Adipocyte (in vitro differentiated cells): ENCODE results near the gene SRPK3.

Source experiments
- DNase-seq: peaks from one replicate; pipeline ENCODE4 v3.0.0-alpha.2; 2015; ENCODE audit warnings: low read depth
- H3K27me3 ChIP-seq: replicated peaks from 2 replicates; pipeline ENCODE4 v1.7.0; 2013; ENCODE audit warnings: mild to moderate bottlenecking, low read length, moderate library complexity; ENCODE audit not compliant: control insufficient read depth, insufficient read depth
- H3K36me3 ChIP-seq: 2 replicates; pipeline ENCODE4 v1.7.0; 2013; ENCODE audit warnings: low read length, mild to moderate bottlenecking, moderate library complexity; ENCODE audit not compliant: control insufficient read depth, insufficient read depth, severe bottlenecking
- H3K4me1 ChIP-seq: 2 replicates; pipeline ENCODE4 v1.7.0; 2013; ENCODE audit warnings: mild to moderate bottlenecking, low read length, moderate library complexity; ENCODE audit not compliant: control insufficient read depth, insufficient read depth
- H3K4me3 ChIP-seq: 2 replicates; pipeline ENCODE4 v1.7.0; 2013; ENCODE audit warnings: mild to moderate bottlenecking, low read length, moderate library complexity
- H3K9ac ChIP-seq: 2 replicates; pipeline ENCODE4 v1.7.0; 2013; ENCODE audit warnings: mild to moderate bottlenecking, low read length, moderate library complexity
- H3K9me3 ChIP-seq: 2 replicates; pipeline ENCODE4 v1.7.0; 2013; ENCODE audit warnings: mild to moderate bottlenecking, low read length, moderate library complexity; ENCODE audit not compliant: control insufficient read depth

Gene SRPK3

GRCh38 chrX:153773741-153774575 lies 6.9 kb upstream of the SRPK3 start:
- H3K4me3 ChIP-seq: no peak overlapping the region
- no peak overlapping the region for H3K9ac ChIP-seq
- H3K36me3 ChIP-seq: peaks cover 18% of the 10 kb centered on the region
- no peak for DNase-seq
- no peaks in the 10 kb centered on the region for H3K27me3 ChIP-seq
- no peaks in the 10 kb centered on the region for H3K9me3 ChIP-seq
- no peaks in the 10 kb centered on the region for H3K4me1 ChIP-seq

DNA sequence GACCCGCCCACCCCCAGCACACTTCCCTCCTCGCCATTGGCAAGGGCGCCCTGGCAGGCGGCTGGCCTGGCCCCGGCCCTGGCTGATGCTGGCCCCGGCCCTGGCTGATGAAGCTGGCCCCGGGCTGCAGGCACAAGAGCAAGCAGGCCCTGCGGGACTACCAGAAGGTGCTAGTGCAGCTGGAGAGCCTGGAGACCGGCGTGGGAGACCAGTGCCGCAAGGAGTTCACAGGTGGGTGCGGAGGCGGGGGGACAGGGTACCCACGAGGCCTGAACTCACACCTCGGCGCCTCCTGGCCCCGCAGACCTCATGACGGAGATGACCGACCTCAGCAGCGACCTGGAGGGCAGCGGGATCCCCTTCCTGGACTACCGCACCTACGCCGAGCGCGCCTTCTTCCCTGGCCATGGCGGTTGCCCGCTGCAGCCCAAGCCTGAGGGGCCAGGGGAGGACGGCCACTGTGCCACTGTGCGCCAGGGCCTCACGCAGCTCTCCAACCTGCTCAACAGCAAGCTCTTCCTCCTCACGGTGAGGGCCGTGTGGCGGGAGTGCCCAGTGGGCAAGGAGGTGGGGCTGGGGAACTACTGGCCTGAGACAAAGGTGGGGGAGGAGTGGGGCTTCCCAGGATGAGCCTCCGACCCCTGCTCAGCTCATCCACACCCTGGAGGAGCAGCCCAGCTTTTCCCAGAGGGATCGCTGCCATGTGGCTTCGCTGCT lies 6.1 kb upstream of the SRPK3 start:
- Histone ChIP-seq H3K4me3 (no peak overlapping the region), H3K36me3 (peaks cover 15% of the 10 kb centered on the region), H3K9ac (no peak overlapping the region), H3K9me3 (no peaks in the 10 kb centered on the region), H3K27me3 (no peaks in the 10 kb centered on the region), H3K4me1 (no peaks in the 10 kb centered on the region)
- DNase-seq: no peak

GRCh38 chrX:153775293-153776119 lies 5.3 kb upstream of the SRPK3 start:
- H3K4me3 ChIP-seq: no peak overlapping the region
- DNase-seq: no peak
- H3K27me3 ChIP-seq: no peaks in the 10 kb centered on the region
- H3K4me1 ChIP-seq: peaks cover 3% of the 10 kb centered on the region
- no peaks in the 10 kb centered on the region for H3K9me3 ChIP-seq
- H3K36me3 ChIP-seq: peaks cover 15% of the 10 kb centered on the region
- no peak overlapping the region for H3K9ac ChIP-seq

GRCh38 chrX:153776120-153776599 lies 4.7 kb upstream of the SRPK3 start:
- H3K4me3 ChIP-seq: no peak overlapping the region
- no peak overlapping the region for H3K9ac ChIP-seq
- no peak for DNase-seq
- H3K36me3 ChIP-seq: peaks cover 15% of the 10 kb centered on the region
- no peaks in the 10 kb centered on the region for H3K27me3 ChIP-seq
- no peaks in the 10 kb centered on the region for H3K9me3 ChIP-seq
- H3K4me1 ChIP-seq: peaks cover 3% of the 10 kb centered on the region

GRCh38 chrX:153776611-153777045 lies 4.2 kb upstream of the SRPK3 start:
- no peaks in the 10 kb centered on the region for H3K9me3 ChIP-seq

DNA sequence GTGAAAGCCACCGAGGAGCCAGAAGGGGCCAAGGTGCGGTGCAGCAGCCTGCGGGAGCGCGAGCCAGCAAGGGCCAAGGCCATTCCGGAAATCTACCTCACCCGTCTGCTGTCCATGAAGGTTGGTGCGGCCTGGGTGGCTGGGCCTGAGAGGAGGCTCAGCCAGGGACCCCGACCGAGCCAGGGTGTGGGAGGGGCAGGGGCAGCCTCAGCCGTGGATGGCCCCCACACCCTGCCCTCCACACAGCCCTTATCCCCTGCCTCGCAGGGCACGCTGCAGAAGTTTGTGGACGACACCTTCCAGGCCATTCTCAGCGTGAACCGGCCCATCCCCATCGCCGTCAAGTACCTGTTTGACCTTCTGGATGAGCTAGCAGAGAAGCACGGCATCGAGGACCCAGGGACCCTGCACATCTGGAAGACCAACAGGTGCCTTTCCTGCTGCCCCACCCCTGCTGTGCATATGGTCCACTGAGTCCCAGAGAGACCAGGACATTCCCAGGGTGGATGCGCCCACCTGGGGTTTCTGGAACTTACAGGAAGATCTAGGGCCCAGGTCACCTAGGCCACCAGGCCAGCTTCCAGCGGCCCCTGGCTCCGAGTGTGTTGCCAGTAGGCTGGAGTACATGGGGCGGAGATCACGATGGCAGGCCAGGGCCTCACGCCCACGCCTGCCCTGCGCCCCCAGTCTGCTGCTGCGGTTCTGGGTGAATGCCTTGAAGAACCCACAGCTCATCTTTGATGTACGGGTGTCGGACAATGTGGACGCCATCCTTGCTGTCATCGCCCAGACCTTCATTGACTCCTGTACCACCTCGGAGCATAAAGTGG lies 3.4 kb upstream of the SRPK3 start:
- Histone ChIP-seq H3K36me3 (peaks cover 15% of the 10 kb centered on the region), H3K9ac (no peak overlapping the region), H3K9me3 (no peaks in the 10 kb centered on the region), H3K27me3 (no peaks in the 10 kb centered on the region), H3K4me3 (no peak overlapping the region), H3K4me1 (peaks cover 3% of the 10 kb centered on the region)
- DNase-seq: no peak

More at GRCh38 chrX:153776611-153777045, 4.2 kb upstream of the SRPK3 start:
- Histone ChIP-seq H3K4me3 (no peak overlapping the region), H3K9ac (no peak overlapping the region), H3K4me1 (peaks cover 3% of the 10 kb centered on the region), H3K36me3 (peaks cover 15% of the 10 kb centered on the region), H3K27me3 (no peaks in the 10 kb centered on the region)
- no peak for DNase-seq

DNA sequence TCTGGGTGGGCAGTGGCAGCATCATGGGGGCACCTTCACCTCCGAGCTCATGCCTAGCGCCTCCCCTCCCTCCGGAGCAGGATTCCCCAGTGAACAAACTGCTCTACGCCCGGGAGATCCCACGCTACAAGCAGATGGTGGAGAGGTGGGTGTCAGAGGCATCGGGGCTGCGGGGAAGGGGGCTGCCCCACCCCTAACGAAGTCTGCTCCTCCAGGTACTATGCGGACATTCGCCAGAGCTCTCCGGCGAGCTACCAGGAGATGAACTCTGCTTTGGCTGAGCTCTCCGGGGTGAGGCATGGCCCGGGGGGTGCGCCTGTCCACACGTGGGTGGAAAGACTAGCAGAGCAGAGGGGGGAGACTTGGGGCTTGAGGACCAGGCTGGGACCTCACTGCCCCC lies 2.7 kb upstream of the SRPK3 start:
- Histone ChIP-seq H3K27me3 (no peaks in the 10 kb centered on the region), H3K9me3 (no peaks in the 10 kb centered on the region), H3K36me3 (peaks cover 15% of the 10 kb centered on the region), H3K4me1 (peaks cover 3% of the 10 kb centered on the region), H3K4me3 (no peak overlapping the region), H3K9ac (no peak overlapping the region)
- no peak for DNase-seq

GRCh38 chrX:153778684-153779101 lies 2.1 kb upstream of the SRPK3 start:
- H3K4me1 ChIP-seq: peaks cover 3% of the 10 kb centered on the region
- no peak overlapping the region for H3K9ac ChIP-seq
- H3K4me3 ChIP-seq: no peak overlapping the region
- peaks cover 15% of the 10 kb centered on the region for H3K36me3 ChIP-seq
- no peaks in the 10 kb centered on the region for H3K9me3 ChIP-seq
- DNase-seq: no peak
- no peaks in the 10 kb centered on the region for H3K27me3 ChIP-seq

DNA sequence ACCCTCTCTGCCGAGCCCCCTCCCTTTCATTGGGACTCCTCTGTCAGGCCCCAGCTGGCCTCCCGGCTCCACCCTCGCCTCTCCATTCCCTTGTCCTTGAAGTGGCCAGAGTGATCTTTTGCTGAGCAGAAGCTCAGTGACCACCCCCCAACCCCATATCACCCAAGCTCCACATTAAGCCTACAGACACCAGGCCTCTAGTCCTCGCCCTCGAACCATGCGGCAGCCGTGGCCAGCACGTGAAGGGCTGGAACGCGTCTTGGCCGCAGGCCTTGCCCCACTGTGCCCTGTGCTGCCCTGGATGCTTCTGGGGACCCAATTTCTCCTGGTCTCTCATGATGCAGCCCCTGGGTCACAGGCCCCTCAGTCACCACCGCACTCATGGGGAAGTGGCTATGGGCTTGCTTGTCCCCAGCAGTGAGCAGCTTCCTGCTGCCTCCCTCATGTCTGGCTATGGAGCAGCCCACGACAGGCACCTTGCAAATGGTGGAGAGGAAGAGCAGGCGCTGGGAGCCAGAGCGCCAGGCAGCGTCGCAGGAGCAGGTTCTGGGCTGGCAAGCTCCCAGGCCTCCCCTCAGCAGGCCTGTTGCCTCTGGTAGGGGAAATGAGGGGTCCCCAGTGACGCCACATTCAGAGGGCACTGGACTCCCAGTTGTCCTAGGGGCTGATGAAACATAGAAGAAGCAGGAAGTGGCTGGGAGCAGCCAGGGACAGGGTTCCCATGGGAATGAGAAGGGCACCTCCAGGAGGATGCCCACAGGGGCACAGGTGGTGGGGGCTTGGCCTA lies 757 bp upstream of the SRPK3 start:
- Histone ChIP-seq H3K4me1 (peaks cover 3% of the 10 kb centered on the region), H3K36me3 (peaks cover 11% of the 10 kb centered on the region), H3K9me3 (no peaks in the 10 kb centered on the region), H3K27me3 (no peaks in the 10 kb centered on the region), H3K9ac (no peak overlapping the region), H3K4me3 (no peak overlapping the region)
- no peak for DNase-seq
